GM19193 (cell line): ENCODE results near the gene MAPK12.

ENCODE experiments used
- POLR2A ChIP-seq: IDR thresholded peaks from 4 replicates; pipeline ENCODE4 v1.6.1; 2011; ENCODE audit not compliant: insufficient read depth, insufficient read length; ENCODE audit errors: extremely low read depth

Gene MAPK12

GRCh38 chr22:50293441-50294318, 32.2 kb upstream of the MAPK12 start:
- no peak for TF ChIP-seq POLR2A

DNA sequence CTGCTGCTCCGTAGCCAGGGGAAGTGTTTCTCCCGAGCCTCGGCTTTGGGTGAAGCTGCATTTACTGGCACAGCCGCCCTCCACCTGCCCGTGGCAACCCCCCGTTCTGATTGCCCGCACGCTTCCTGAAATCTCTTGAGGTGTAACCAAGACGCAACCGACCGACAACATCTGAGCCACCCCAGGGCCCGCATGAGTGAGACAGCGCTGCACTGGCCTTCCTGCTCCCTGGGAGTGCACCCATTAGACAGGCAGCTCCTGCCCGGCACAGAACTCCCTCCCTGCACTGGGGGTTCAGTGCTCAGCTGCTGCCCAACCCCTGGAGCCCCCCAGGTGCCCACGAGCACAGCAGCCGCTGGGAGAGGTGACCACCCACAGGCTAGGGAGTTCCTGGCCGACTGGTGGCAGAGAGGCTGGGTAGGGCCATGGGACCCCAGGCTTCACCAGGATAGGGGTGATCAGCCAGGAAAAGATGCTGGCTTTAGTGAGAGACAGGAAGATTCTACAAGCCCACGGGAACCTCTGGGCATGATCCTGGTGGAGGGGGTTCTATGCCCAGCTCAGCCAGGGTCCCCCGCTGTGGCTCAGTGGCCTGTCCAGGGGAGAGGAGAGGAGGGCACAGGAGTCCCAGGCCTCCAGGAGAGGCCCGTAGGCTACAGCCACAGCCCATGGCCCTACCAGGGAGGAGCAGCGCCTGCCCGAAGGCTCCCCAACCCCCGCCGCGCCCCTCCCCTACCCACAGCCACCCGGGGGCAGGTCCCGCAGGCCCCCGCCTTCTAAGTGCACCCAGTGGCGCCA, 31.4 kb upstream of the MAPK12 start:
- no peak for TF ChIP-seq POLR2A

DNA sequence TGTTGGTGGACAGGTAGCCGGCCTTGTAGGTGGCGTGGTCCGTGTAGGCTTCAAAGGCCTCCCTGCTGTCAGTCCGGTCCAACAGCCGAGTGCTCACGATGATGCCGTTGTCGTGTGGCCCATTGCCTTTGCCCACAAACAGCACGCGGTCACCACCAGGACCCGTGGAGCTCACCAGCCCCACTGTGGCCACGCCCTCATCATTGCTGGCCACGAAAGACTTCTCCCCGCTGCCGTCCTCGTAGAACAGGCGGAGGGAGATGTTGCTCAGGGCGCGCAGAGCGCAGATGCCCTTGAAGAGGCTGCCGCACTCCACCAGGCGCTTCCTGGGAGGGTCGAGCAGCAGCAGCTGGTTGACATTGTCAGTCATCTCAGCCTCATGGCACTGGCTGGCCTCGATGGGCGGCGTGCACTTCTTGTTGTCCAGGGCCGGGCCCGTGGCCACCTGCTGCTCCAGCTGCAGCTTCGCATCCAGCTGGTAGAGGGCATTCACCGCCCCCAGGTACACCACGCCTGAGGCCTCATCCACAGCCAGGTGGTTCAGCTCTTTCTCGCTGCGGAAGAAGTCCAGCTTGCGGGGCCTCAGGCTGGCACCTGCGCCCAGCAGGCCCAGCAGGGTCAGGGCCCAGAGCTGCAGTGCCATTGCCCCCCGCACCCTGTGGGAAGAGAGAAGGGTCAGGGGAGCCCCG, 28.6 kb upstream of the MAPK12 start:
- no peak for TF ChIP-seq POLR2A

GRCh38 chr22:50289151-50289941, 27.9 kb upstream of the MAPK12 start:
- no peak for TF ChIP-seq POLR2A

DNA sequence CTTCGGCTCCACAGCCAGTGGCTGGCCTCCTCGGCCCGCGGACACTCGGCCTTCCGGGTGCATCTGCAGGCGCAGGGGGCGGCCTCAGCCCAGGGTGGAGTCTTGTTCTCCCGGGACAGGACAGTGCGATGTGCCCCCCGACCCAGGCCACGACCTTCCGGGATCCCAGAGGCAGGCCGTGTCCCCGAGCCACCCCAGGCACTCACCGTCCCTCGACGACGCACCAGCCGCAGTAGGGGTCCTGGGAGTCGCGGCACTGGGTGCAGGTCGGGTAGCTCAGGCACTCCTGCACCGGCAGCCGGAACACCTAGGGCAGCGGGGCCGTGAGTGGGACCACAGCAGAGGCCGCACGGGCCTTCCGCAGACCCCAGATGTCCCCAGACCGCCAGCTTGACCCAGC, 26.2 kb upstream of the MAPK12 start:
- TF ChIP-seq POLR2A: no peak

DNA sequence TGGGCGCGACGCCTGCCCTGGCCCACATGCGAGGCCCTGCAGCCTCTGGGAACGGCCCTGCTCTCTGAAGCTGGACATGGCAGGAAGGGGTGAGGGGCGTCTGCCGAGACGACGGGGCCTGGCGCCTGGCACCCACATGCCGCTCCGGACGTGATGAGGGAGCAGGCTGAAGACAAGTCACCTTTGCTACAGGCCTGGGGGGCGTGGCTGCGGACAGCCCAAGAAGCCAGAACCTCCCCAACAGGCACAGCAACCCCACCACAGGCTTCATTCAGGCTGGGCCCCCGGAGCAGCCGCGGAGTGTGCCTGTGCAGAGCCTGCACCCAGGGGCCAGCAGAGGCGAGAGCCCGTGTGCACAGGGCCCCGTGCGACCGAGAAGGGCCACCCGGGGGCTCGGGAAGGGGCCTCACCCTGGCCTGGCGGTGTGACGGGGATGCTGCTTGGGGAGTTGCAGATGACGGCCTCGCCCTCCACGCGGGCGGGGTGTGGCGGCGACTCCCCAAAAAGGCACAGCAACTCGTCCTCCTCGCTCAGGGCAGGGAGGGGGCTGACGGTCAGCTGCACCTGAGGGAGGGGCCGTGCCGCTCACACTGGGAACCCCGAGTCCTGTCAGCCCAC, 25.3 kb upstream of the MAPK12 start:
- no peak for TF ChIP-seq POLR2A

DNA sequence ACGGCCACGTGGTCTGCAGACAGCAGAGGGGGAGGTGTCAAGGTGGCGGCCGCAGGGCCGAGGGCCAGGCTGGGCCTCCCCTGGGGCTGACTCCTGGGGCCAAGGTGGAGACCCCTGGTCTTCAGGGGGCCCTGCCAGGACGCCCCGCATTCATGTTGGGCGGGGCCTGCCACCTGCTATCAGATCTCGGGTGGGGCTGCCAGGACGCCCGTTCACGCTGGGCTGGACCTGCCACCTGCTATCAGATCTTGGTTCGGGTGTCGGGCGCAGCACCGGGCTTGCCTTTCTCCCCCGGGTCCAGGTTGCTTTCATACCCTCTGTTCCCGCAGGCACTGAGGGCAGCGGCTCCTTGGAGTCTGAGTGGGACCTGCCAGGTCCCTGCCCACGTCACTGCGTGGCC, 24.8 kb upstream of the MAPK12 start:
- no peak for TF ChIP-seq POLR2A

GRCh38 chr22:50285568-50286229, 24.2 kb upstream of the MAPK12 start:
- TF ChIP-seq POLR2A: no peak

DNA sequence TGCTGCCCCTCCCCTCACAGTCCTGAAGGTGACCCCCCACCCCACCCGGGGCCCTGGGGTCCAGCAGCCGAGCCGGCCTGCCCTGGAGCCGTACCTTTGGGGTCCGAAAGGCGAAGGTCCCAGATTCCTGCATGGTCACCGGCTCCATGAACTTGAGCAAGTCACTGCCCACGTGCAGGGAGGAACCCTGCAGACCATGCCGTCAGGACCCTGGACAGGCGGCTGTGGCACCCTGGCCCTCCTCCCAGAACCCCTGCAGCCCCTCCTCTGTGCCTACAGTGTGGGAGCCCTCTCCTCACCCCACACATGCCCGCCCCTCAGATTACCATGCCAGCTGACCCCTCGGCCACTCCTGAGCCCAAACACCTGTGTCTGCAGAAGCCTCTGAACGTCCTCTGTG, 23.0 kb upstream of the MAPK12 start:
- TF ChIP-seq POLR2A: no peak

- no peak for TF ChIP-seq POLR2A
Measured at GRCh38 chr22:50283821-50284220, 22.3 kb upstream of the MAPK12 start.

- TF ChIP-seq POLR2A: no peak
Measured at GRCh38 chr22:50282361-50283155, 21.1 kb upstream of the MAPK12 start.

GRCh38 chr22:50281957-50282356, 20.5 kb upstream of the MAPK12 start:
- TF ChIP-seq POLR2A: no peak

DNA sequence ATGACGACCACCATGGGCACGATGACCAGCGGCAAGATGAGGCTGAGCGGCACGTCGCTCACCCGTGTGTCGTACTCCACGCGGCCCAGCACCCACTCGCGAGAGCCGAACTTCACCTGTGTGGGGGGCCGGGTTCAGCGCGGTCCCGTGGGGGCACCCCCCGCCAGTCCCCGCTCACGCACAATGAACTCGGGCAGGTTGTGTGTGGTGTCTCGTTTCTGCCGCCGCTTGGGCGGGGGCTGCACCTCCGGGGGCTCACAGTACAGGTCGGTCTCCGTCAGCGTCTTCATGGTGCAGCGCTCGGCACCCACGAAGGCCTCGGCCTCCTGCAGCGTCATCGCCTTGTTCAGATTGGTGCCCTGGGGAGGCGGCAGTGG, 19.9 kb upstream of the MAPK12 start:
- TF ChIP-seq POLR2A: no peak
